SK-N-SH (cell line): Measurements from ENCODE around the gene PNPLA8.

Source experiments
- CTCF ChIP-seq: fragments of 200-600 bp; sonication (generic); IDR thresholded peaks from 2 replicates; pipeline ENCODE4 v1.6.1; 2017; ENCODE audit warnings: antibody characterized with exemption, mild to moderate bottlenecking, moderate library complexity
- EZH2phosphoT487 ChIP-seq: fragments of 200-600 bp; sonication (generic); IDR thresholded peaks from 2 replicates; pipeline ENCODE4 v1.6.1; 2017; ENCODE audit warnings: low read depth, mixed run types, mild to moderate bottlenecking, antibody characterized with exemption, moderate library complexity, borderline replicate concordance
- MXI1 ChIP-seq: IDR thresholded peaks from 2 replicates; pipeline ENCODE4 v1.6.1; 2012; ENCODE audit warnings: mild to moderate bottlenecking, low read depth, low read length, improper control_type of control experiment
- NFIC ChIP-seq: IDR thresholded peaks from 2 replicates; pipeline ENCODE4 v1.4.0; 2012; ENCODE audit warnings: borderline replicate concordance
- NRF1 ChIP-seq: IDR thresholded peaks from 2 replicates; pipeline ENCODE4 v1.6.1; 2012; ENCODE audit warnings: low read depth, mild to moderate bottlenecking, low read length
- RXRA ChIP-seq: IDR thresholded peaks from 2 replicates; pipeline ENCODE4 v1.4.0; 2012; ENCODE audit warnings: low read depth, mild to moderate bottlenecking, borderline replicate concordance

- no peak for TF ChIP-seq CTCF
- TF ChIP-seq NRF1, result no peak
- no peak for TF ChIP-seq RXRA
- TF ChIP-seq EZH2phosphoT487, result no peak
- TF ChIP-seq MXI1, result no peak
- TF ChIP-seq NFIC, result no peak
Observed at GRCh38 chr7:108515013-108515412, 10.9 kb downstream of the PNPLA8 start.
